HG03378 (cell line): ENCODE measurements around the gene PRTFDC1.

Source experiments
- ATAC-seq: cut with Tn5 transposase; IDR thresholded peaks from one replicate; pipeline ENCODE4 v1.9.1; 2021; ENCODE audit warnings: mild to moderate bottlenecking, moderate library complexity; ENCODE audit not compliant: unreplicated experiment

The PRTFDC1 gene

DNA sequence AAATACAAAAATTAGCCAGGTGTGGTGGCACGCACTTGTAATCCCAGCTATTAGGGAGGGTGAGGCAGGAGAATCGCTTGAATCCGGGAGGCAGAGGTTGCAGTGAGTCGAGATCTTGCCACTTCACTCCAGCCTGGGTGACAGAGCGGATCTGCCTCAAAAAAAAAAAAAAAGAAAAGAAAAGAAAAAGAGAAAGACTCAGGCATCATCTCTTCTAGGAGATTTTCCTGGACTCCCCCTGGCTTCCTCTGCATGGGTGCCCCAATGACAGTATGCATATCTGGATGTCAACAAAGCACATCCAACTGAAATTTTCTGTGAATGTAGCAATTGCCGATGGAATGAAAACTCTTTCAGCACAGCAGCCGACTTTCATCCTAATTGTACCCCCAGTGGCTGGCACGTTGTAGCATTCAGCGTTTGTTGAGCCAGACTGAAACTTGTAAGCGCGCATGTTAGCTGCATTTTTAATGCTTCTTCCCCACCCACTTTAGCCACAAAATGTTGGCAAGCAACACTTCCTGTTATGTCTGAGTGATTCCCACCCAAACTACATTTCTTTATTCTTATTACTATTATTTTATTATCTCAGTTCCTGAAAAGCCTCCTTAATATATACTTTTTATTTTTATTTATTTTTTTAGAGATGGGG is 70.2 kb downstream of the PRTFDC1 start:
- ATAC-seq = peak; percentile 82

DNA sequence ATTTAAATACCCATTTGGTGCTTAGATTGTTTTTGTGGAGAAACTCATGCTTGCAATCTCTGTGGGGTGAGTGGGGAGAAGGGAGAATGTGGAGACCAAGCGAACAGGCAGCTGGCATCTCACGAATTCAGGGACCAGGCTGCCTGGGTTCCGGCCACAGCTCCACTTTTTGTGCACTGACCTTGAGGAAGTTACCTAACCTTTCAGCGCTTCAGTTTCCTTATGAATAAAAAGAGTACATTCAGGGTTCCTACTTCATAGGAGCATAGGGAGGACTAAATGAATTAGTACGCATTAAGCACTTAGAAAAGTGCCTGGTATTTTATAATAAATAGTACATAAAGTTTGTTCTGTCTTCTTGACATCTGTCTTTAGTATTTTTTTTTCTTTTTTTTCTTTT is 72.5 kb downstream of the PRTFDC1 start:
- ATAC-seq = no peak

DNA sequence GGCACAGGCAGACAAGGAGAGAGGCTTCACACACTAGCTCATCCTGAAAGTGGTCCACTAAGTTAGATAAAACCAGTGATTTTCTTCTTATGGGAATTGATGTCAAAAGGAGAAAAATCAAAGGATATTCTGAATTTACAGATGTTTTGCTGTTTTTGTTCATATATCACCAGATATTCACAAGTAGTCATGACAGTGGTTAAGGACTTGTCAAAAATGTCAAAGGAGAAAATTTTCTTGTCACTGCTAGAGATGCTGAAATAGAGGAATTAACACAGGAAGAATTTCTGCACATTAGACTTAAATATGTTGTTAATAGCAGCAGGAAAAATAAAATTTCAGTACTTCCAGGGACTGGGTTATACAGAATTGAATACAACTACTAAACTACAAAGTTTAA is 78.3 kb downstream of the PRTFDC1 start:
- no peak for ATAC-seq

DNA sequence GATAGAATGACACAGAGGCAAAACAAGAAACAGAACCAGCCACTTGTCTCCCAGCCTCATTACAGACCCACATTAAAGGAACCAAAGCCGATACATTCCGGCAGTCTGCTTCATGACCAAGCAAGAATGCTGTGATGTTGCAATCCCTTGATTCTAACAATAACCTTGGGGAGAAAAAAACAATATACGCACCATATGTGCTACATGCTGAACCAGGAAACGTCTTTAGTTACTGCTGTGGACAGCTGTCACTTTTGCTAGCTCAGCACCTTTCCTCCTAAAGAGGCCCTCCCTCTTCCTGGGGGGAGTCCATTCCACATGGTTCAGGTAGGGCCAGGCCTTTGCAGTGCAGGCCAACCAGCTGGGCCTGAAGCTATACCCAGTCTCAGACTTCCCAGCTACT is 79.1 kb downstream of the PRTFDC1 start:
- ATAC-seq = no peak

DNA sequence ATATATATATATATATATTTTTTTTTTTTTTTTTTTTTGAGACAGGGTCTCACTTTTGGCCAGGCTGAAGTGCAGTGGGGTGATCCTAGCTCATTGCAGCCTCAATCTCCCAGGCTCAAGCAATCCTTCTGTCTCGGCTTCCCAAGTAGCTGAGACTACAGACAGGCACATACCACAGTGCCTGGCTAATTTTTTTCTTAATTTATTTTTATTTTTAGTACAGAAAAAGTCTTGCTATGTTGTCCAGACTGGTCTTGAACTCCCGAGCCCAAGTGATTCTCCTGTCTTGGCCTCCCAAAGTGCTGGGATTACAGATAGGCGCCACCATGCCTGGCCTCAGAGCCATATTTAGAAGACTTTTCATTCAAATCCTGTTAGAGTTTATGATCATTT is 79.6 kb downstream of the PRTFDC1 start:
- ATAC-seq = no peak

DNA sequence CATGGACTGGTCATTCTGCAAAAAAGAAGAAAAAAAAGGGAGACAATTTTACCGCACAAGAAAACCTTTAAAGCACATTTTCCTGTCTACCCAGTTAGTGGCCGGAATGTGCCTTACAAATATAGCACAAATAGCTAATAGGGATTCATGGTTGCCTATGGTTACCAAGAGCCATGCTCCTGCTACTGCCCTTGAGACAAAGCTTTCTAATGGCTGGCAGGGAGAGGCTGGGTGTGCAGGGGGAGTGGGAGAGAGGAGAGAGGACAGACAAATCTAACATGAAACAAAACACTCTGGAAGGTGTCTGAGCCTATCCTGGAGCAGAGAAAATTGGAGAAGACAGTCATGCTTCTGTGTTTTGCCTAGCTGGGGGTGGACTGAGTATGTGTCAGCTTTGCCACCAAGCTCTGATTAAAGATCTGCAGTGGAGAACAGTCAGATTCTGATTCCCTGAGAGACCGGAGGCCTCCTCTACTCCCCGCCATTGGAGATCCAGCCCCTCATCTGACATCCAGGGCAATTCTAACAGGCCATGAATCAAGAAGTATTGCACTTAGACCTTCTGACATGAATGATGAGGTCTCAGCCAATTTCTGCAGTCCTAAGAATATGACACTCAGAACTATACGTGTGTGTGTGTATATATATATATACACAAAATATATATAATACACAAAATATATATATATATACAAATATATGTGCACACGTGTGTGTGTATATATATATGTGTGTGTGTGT is 80.2 kb downstream of the PRTFDC1 start:
- ATAC-seq = no peak

DNA sequence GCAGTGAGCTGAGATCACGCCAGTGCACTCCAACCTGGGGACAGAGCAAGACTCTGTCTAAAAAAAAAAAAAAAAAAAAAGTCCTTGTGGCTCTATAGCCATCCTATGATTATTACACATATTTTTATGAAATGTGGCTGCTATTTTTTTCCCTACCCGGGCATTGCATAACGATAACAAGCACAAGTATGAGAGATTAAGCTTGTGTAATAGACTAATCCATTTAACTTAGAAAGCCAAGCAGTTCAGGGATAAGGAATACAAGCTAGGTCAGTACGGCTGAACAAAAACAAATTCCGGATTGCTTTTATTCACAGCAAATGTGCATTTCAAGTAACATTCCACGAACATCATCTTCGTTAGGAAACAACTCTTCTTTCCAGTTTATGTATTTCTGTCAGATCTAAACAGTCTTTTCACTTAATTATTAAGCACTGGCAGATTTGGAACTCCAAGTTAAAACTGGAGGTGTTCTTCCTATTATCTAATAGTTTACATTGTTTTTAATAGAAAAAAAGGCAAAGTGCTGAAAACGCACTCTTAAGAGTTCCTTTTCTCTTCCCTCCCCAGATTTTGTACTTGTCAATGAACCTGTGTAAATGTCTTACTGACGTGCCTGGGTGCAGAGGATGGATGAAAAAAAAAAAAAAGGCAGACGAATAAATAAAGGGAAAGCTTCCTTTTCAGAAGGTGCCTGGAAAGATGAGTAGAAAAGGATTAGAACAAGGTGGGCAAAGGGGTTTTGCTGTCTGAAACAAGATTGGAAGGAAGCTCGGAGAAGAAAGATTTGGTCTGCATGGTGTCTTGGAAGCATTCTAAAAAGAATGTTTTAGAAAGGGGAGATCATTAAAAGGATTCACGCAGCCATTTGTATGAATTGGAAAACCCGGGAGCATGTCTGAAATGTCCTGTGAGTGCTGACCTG is 81.1 kb downstream of the PRTFDC1 start:
- ATAC-seq = no peak

DNA sequence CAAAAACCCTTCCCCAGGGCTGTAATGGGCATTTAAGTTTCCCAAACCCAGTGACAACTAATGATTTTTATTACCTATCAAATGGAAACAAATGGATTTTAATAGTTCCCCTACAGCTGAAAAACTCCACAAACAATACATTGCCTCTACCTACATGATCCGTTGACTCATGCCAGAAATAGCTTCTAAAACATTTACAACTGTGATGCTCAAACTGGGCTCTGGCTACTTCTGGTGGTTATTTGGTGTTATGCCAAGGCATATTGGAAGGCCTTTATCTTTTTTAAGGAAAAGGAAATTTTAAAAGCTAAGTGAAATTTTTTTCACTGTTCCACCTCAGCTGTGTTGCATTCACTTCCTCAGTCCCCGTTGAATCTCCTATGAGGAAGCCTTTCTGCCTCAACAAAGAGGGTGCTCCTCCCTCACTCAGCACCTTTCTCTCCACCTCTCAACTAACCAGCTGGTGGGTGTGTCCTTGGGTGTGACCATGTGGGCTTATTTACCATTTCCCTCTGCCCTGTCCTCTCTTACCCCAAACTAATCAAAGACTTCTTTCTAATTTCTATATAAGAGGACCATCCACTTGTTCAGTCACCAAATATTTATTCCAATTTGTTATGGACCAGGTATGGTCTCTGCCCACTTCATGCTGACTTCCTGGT is 82.9 kb downstream of the PRTFDC1 start:
- no peak for ATAC-seq

DNA sequence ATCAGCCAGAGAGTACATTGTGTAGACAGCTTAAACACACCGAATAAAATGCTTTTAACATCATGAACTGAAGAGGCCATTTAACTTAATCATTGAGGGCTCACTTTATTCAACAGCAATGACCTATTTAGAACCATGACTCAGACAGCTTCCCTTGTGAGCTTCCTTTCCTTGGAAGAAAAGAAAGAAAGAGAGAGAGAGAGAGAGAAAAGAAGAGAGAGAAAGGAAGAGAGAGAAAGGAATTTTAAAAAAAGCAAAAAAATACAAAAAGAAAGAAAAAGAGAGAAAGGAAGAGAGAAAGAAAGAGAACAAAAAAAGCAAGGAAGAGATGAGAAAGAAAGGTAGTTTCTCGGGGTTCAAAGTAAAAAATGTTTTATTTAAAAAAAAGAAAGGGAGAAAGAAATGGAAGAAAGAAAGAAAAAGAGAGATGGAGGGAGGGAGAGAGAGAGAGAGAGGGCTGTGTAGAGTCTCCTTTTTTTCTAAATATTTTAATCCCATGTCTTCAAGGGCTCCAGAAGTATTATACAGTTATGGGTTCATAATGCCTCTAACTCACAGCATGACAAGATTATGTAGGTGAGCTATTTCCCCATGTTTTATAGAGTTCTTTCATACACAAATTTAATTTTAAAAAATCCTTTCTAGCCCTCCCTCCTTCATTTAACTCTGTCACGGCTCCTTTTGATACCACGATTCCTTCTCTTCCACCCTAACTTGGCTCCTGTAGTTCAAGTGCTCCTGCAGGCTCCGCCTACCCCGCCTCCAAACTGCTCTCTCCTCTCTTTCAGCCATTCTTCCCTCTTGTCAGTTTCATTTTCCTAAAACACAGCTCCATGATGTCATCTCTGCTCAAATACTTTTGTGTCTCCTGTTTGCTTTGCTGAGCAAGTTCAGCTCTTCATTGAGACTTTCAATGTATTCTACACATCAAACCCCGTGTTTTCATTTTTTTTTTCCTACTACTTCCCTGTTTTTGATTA is 85.5 kb downstream of the PRTFDC1 start:
- no peak for ATAC-seq

DNA sequence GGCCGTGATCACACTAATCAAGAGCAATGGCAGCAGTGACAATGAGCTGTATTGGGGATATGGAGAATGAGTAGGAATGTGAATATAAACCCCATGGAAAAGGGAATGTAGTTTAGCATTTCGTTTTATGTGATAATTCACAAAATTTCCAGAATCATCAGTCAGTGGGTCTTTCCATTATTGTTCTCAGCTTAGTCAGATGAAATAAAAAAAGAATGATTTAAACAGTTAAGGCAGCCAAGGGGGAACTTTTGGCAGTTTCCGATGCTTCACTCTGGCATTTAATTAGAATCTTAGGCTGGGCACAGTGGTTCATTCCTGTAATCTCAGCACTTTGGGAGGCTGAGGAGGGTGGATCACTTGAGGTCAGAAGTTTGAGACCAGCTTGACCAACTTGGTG is 86.6 kb downstream of the PRTFDC1 start:
- no peak for ATAC-seq

DNA sequence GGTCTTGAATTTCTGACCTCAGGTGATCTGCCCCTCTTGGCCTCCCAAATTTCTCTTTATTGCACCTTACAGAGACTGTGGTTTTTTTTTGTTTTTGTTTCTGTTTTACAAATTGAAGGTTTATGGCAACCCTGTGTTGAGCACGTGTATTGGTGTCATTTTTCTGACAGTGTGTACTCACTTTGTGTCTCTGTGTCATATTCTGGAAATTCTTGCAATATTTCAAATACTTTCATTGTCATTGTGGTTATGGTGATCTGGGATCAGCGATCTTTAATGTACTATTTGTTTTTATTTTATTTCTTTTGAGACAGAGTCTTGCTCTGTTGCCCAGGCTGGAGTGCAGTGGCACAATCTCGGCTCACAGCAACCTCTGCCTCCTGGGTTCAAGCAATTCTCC is 89.8 kb downstream of the PRTFDC1 start:
- ATAC-seq = no peak

DNA sequence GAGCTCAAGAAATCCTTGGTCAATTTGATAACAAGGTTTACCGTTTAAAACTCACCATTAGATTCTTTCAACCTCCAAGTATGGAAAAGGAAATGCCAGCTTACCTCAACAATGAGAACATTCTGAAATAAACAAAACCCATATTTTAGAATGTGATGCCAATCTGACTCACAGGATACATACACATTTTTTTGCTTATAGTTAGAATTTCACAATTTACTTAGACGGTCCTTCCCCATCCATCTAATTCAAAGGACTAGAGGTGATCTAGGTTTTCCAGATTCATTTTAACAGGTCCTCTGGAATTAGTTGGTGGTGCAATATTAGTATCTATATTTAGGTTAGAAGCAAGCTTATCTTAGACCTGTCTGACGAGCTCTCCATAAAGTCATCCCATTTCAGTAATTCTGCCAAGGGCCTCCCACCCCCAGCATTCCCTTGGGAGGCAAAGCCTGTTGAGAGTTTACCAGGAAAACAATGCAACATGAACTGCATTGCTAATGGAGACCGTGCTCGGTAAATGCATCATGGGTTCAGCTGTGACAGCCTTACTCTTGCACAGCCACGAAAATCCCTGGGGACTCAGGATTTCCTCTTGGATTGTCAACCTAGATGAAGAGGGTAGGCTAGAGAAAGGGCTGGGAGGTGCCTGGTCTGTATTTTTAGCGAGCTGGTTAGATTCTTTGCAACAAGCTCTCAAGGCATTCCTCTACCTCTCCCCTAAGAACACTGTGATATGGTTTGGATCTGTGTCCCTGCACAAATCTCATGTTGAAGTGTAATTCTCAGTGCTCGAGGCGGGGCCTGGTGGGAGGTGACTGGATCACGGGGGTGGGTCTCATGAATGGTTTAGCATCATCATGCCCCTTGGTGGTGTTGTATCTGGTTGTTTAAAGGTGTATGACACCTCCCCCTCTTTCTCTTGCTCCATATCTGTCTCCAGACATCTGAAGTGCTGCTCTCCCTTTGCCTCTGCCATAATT is 93.8 kb downstream of the PRTFDC1 start:
- no peak for ATAC-seq

DNA sequence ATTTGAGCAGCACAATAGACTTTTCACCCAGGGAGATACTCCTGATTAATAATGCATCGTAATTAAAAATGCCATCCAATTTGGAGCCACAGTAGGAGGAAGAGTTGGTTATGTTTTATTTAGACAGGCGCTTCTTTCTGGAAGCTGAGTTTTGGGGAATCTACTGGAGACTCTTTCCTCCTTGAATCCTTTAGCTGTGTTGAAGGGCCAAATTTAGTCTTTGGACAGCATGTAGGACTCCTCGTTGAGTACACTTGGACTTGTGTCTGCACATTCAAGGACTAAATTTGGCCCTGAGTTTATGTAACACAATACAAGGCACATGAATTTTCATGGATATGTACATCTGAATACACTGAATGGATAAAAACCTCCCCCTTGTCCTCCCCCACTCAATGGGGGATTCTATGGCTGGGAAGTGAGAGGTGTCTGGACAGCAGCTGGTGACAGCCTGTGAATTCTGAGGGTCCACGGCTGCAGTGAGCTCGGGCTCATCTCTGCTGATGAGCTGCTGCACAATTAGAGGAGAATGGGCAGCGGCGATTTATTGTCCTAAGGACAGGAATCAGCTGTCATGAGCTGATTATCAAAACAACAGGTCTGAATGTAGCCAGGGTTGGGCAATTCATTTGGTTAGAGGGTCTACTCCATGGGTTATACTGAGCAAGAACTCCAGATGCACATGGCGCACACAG is 95.2 kb downstream of the PRTFDC1 start:
- ATAC-seq = no peak

DNA sequence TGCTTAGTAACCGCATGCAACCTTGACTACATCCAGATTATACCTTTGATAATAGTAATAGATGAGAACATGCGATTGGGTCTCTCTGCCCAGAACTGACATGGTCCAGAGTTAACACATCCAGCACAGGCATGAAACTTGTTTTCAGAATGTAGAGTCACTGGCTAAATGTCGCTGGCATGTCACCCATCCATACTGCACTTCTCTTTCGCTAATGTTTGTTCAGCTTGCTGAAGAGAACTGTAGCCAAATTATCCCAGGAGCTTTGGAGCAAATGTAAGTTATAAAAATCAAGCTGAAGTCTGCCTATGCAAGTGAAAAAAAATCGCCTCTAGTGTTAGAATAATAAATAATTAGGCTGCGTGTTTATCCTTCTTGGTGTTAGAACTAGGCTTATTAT is 98.2 kb downstream of the PRTFDC1 start:
- ATAC-seq = no peak

DNA sequence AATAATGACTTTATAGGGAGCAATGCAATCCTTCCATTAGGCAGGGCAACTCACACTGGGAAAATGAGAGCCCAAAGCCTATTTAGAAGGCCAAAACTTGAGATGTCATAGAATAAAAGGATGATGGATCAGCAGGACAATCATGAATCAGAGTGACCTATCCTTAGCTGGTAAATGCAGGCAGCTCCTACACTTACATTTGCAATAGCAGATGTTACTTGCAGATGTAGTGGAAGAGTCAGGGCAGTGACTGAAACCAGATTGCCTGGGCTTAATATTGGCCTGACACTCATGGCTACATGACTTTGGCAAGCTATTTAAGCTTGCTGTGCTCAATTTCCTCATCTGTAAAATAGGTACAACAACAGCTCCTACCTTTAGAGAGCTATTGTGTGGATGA is 98.7 kb downstream of the PRTFDC1 start:
- no peak for ATAC-seq

DNA sequence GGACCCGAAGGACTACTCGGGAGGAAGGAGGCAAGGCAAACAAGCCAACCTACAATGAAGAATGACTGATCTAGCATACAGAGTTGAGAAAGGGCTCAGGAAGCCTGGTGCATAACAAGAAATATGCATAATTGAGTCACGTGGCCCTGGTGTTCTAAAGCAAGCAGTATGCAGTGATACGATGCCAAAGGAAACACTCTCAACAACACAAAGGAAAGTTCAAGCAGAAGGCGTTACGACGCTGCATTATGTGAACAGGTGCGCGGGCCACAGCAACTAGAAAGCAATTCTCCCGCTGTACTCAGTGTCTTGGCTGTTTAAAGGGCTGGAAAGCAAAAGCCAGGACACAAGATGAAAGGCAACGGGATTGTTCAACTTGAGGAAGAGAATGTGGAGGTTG is 100.8 kb downstream of the PRTFDC1 start:
- no peak for ATAC-seq

DNA sequence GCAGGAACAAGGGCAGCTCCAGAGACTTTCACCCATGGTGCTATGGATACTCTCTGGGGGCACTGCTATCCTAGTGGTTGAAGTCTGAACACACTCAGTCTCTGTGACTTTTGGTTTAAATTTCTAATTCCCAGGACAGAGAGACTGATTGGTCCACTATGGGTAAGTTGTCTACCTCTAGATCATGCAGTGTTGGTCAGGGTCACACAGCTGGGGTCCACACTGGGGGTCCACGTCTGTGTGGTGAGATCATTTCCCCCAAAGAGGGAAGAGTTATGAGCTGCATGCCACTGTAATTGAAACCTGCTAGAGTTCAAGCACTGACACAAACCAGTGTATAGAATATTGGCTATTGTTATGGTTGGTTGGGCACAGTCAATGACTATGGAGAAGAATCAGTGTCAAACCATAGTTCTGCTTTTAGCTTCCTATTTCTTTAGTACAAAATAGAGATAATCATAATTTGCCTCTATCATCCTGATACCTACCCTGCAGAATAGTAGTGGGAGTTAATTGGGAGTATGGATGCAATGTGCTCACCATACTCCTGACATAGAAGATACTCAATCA is 101.6 kb downstream of the PRTFDC1 start:
- no peak for ATAC-seq
